Measurements from ENCODE around the gene RAB3C.

RAB3C gene

DNA sequence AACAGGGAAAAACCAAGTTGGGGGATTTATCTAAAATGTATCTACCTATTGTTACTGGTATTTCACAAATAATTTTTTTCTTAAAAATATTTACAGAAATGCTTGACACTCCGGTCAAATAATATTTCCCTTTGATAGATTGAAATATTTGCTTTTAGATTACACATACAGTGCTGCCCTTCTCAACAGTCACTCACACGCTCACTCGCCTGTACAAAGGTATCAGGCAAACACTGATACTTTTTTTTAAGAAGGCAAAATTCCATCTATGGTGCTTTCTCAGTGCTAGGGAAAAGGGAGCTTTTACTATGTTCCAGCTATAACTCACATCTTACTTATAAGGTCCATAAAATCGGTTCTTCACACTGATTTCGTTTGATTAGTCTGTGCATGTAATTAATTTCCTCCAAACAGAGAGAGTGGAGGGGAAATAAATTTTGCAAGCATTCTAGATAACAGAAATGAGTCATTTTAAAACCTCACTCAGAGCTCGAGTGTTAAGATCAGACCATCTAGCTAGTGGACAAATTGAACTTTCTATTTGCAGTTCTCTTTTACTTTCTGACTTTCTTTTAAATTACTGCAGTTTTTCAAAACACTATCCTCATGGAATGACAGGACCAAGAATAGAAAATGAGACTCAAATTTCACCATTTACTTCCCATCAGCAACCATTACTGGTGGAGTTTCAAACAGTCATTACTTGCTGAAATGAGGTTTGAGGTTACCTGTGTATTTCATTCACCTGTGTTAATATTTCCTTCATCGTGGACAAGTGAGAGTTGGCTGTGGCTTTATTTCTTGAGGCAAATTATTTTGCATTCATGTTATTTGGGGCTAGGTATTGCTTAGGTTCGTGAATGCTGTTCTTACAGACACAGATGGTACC is 273.2 kb downstream of the RAB3C start:
- DNase-seq (ENCODE audit: low read depth): no peak
- TF ChIP-seq, protein P1, sequence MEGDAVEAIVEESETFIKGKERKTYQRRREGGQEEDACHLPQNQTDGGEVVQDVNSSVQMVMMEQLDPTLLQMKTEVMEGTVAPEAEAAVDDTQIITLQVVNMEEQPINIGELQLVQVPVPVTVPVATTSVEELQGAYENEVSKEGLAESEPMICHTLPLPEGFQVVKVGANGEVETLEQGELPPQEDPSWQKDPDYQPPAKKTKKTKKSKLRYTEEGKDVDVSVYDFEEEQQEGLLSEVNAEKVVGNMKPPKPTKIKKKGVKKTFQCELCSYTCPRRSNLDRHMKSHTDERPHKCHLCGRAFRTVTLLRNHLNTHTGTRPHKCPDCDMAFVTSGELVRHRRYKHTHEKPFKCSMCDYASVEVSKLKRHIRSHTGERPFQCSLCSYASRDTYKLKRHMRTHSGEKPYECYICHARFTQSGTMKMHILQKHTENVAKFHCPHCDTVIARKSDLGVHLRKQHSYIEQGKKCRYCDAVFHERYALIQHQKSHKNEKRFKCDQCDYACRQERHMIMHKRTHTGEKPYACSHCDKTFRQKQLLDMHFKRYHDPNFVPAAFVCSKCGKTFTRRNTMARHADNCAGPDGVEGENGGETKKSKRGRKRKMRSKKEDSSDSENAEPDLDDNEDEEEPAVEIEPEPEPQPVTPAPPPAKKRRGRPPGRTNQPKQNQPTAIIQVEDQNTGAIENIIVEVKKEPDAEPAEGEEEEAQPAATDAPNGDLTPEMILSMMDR (IDR thresholded peaks at IDR 0.05; ENCODE audit: control insufficient read depth, extremely low read depth, insufficient read depth): no peak
- no peak overlapping the region for H3K4me3 ChIP-seq (ENCODE audit: low read depth, low read length)

DNA sequence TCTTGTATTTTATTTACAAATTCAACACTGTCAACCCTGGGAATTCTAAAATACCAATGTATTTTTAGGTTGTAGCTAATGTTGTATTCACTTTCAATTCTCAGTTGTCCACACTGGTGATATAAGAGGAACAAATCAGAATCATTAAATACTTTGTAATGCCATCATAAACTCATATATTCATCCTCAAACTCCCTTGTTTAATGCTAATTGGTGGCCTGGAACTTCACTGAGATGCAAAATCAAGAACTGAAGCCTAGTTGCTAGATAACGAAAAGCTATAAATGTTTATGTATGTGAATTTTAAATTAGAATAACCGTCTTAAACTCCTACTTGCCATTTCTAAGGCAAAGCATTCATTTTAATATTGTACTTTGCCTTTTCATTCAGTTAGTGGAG is 274.7 kb downstream of the RAB3C start:
- DNase-seq (ENCODE audit: low read depth): no peak
- TF ChIP-seq, protein P1 (IDR thresholded peaks at IDR 0.05; ENCODE audit: control insufficient read depth, extremely low read depth, insufficient read depth): no peak

DNA sequence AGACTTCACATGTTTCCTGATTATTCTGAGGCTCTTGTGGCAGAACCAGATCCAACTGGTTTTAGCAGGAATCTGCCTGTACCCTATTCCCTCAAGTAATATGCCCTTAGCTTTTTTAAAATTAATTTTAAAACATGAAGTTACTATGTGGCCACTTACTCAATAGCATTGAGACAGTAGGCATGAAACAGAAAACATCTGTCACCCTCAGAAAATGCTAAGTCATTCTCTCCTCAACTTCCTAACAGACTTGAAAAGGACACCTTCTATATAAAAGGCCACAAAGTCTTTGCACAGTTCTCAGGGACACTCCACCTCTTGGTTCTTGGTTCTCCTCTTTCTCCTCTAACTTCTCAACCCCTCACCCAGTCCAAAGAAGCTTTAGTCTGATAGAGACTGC is 277.8 kb downstream of the RAB3C start:
- no peak for DNase-seq (ENCODE audit: low read depth)

More for the DNA sequence above, 274.7 kb downstream of the RAB3C start:
- no peak overlapping the region for H3K4me3 ChIP-seq (ENCODE audit: low read depth, low read length)

DNA sequence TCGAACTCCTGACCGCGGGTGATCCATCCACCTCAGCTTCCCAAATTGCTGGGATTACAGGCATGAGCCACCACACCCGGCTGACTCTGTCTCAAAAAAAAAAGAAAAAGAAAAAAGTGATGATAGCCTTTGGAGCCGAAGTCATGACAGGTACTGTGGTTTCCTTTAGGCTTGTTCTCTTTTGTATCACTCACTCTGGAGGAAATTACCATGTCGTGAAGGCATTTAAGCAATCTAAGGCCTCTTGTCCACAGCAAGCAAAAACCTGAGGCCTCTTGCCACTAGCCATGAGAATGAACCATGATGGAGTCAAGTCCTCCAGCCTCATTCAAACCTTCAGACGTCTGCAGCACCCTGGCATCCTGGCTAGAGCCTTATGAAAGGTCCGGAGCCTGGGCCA is 286.1 kb downstream of the RAB3C start:
- no peak for DNase-seq (ENCODE audit: low read depth)
- no peak overlapping the region for H3K4me3 ChIP-seq (ENCODE audit: low read depth, low read length)
- TF ChIP-seq, protein P1 (IDR thresholded peaks at IDR 0.05; ENCODE audit: control insufficient read depth, extremely low read depth, insufficient read depth): no peak

More for the DNA sequence above, 277.8 kb downstream of the RAB3C start:
- TF ChIP-seq, protein P1 (IDR thresholded peaks at IDR 0.05; ENCODE audit: control insufficient read depth, extremely low read depth, insufficient read depth): no peak
- no peak overlapping the region for H3K4me3 ChIP-seq (ENCODE audit: low read depth, low read length)

DNA sequence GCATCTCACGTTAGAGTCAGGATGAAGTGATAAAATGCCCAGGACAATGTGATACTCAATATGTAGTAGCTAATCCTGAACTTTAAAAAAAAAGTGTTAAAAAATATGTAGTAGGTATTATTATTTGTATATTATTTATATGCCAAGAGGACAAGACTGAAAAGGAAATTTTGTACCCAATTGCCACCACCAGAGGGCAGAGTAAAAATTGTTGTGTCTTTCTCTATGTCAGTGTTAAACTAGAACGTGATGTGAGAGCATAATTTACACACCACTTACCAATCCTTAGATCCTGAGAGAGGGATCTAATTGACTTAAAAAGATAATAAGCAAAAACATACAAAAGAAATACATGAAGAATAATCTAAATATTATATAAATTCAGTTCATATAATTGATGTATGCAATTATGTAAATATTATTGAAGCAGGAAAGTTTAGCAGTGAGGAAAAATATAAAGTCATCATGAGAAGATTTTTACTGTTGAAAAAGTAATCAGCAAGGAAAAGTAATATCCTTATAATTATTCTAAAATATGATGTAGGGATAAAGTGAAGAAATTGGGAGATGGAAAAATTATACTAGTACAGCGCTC is 288.9 kb downstream of the RAB3C start:
- peak; percentile 31 for DNase-seq (ENCODE audit: low read depth)
- TF ChIP-seq, protein P1 (IDR thresholded peaks at IDR 0.05; ENCODE audit: control insufficient read depth, extremely low read depth, insufficient read depth): peak; percentile 69
- H3K4me3 ChIP-seq (ENCODE audit: low read depth, low read length): no peak overlapping the region

DNA sequence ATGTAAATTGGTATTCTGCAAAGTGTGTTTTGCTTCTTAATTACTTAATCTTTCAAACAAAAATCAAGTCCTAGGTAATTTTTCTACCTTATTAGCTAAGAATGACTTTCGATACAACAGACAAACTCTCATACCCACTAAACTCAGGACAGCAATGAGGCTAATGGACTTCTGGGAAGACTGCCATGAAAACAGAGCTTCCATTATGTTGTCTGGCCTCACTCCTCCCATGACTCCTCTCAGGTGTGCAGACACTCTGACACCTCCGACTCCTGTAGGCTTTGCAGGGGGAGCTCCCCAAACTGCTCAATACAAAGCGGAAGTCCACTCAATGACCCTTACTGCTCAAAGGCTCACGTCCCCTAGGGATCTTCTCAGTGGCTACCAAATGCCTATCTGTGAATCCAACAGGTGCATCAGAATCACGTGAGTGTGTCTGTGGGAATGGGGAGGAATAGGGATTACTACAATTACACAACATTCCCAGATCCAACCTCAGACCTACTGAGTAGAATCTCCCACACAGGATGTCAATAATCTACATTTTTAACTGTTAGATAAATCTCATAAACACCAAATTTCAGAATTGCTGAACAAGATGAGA is 289.9 kb downstream of the RAB3C start:
- DNase-seq (ENCODE audit: low read depth): no peak
- H3K4me3 ChIP-seq (ENCODE audit: low read depth, low read length): no peak overlapping the region
- TF ChIP-seq, protein P1 (IDR thresholded peaks at IDR 0.05; ENCODE audit: control insufficient read depth, extremely low read depth, insufficient read depth): no peak

Data from LNCaP clone FGC (cell line).